Glutamatergic neuron (in vitro differentiated cells): ENCODE results near the gene TMED9. TPM values are rescaled to one million over a fixed set of nuclear protein-coding genes. Genes with fewer than 3 reads are reported as not detected.

Source experiments
- DNase-seq: peaks from one replicate; pipeline ENCODE4 v3.0.0; 2022
- H3K27ac Mint-ChIP-seq: one replicate; pipeline ENCODE4 v1.8.0; 2020; ENCODE audit warnings: mild to moderate bottlenecking, mixed read lengths, inconsistent platforms; ENCODE audit not compliant: unreplicated experiment
- H3K27me3 Mint-ChIP-seq: one replicate; pipeline ENCODE4 v1.8.0; 2020; ENCODE audit warnings: mild to moderate bottlenecking, moderate library complexity, mixed read lengths, inconsistent platforms; ENCODE audit not compliant: unreplicated experiment
- H3K36me3 Mint-ChIP-seq: one replicate; pipeline ENCODE4 v1.8.0; 2020; ENCODE audit warnings: mild to moderate bottlenecking, mixed read lengths, inconsistent platforms; ENCODE audit not compliant: unreplicated experiment
- H3K4me1 Mint-ChIP-seq: one replicate; pipeline ENCODE4 v1.8.0; 2020; ENCODE audit warnings: mild to moderate bottlenecking, low read depth, mixed read lengths, inconsistent platforms; ENCODE audit not compliant: unreplicated experiment
- H3K4me3 Mint-ChIP-seq: one replicate; pipeline ENCODE4 v1.8.0; 2020; ENCODE audit warnings: mild to moderate bottlenecking, mixed read lengths, inconsistent platforms; ENCODE audit not compliant: unreplicated experiment
- H3K9me3 Mint-ChIP-seq: one replicate; pipeline ENCODE4 v1.8.0; 2020; ENCODE audit warnings: mild to moderate bottlenecking, moderate library complexity, mixed read lengths, inconsistent platforms; ENCODE audit not compliant: unreplicated experiment
- total RNA-seq: library from RNA; stranded (reverse); fragmentation: NEBNext Ultra II Directional; extraction: Animal tissue kit (Norgen Biotek cat#: 25700); gene quantifications from one replicate; pipeline ENCODE4 v1.2.1, GENCODE V29; 2021; ENCODE audit not compliant: unreplicated experiment
- TF ChIP-seq, protein P1 (sequence below): fragments of 200-600 bp; sonication (generic); IDR thresholded peaks from one replicate; pipeline ENCODE4 v1.5.0; 2021; ENCODE audit not compliant: partially characterized antibody, unreplicated experiment

TMED9 gene
- total RNA-seq, 1 donor from 2014 or later, result 94.6 TPM

GRCh38 chr5:177605078-177605477 lies 13.1 kb downstream of the TMED9 start:
- no peak overlapping the region for H3K4me3 Mint-ChIP-seq

DNA sequence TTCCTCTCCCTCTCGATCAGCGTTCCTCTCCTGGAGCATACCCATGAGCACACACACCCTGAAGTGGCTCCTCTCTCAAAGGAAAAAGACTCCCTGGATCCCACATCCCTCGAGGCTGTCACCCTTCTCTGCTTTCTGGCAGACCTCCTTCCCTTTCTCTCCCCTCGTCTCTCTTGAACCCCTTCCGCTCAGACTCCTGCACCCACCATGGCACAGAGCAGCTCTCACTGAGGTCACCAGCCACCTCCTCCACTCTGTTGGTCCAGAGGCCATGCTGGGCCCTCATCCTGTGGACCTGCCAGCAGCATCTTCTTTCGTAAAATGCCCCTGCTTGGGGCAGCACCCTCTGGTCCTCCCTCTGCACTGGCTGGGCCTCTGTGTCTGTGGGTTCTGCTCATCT lies 13.7 kb downstream of the TMED9 start:
- Mint-ChIP-seq H3K27ac (no peak overlapping the region), H3K4me1 (peaks cover 6% of the 10 kb centered on the region), H3K36me3 (no peaks in the 10 kb centered on the region), H3K4me3 (no peak overlapping the region), H3K9me3 (peaks cover 6% of the 10 kb centered on the region), H3K27me3 (peaks cover 12% of the 10 kb centered on the region)
- DNase-seq, result no peak
- TF ChIP-seq, protein P1, sequence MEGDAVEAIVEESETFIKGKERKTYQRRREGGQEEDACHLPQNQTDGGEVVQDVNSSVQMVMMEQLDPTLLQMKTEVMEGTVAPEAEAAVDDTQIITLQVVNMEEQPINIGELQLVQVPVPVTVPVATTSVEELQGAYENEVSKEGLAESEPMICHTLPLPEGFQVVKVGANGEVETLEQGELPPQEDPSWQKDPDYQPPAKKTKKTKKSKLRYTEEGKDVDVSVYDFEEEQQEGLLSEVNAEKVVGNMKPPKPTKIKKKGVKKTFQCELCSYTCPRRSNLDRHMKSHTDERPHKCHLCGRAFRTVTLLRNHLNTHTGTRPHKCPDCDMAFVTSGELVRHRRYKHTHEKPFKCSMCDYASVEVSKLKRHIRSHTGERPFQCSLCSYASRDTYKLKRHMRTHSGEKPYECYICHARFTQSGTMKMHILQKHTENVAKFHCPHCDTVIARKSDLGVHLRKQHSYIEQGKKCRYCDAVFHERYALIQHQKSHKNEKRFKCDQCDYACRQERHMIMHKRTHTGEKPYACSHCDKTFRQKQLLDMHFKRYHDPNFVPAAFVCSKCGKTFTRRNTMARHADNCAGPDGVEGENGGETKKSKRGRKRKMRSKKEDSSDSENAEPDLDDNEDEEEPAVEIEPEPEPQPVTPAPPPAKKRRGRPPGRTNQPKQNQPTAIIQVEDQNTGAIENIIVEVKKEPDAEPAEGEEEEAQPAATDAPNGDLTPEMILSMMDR, result no peak

More at GRCh38 chr5:177605078-177605477, 13.1 kb downstream of the TMED9 start:
- H3K27ac Mint-ChIP-seq, result peak overlapping the region; percentile 64
- TF ChIP-seq, protein P1, result no peak
- H3K9me3 Mint-ChIP-seq, result peaks cover 6% of the 10 kb centered on the region
- H3K4me1 Mint-ChIP-seq, result peaks cover 9% of the 10 kb centered on the region
- DNase-seq, result no peak
- H3K36me3 Mint-ChIP-seq, result no peaks in the 10 kb centered on the region
- peaks cover 15% of the 10 kb centered on the region for H3K27me3 Mint-ChIP-seq

DNA sequence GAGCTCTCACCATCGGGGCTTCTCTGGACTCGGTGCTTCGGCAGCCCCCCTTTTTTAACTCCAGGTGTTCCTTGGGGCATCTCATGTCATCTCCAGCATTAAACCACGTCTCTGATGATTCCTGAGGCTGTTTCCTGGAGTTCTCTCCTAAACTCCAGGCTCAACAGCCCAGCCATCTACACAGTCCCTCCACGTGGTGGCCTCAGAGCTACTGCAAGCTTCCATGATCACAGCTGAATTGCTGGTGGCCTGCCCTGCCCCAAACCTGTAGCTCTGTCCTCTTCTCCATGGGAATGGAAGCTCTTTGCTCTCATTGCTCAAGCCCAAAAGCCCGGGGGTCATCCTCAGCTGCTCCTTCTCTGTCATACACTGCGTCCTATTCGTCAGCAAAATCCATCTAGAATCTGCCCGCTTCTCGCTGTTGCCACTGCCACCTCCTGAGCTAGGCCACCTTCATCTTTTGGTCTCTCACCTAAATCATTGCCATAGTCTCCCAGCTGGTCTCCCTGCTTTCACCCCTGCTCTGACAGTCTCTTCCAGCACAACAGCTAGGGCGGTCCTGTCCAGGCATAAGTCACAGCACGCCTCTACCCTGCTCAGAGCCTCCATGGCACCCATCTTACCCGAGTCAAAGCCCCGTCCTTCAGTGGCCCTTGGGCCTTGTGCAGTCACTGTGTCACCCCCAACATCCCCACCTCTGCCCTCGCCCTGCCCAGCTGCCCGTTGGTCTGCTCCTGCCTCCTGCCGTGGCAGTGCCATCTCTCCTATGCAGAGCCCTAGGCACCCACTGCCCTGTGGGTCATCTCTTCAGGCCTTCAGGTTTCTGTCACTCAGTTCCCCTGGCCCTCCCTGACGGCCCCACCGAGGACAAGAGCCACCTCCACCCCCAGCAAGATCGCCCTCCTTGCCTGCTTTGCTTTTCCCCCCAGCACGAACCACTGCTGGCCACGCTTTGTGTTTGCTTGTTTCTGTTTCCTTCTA lies 14.4 kb downstream of the TMED9 start:
- DNase-seq, result no peak
- Mint-ChIP-seq H3K9me3 (peaks cover 2% of the 10 kb centered on the region), H3K36me3 (no peaks in the 10 kb centered on the region), H3K4me3 (no peak overlapping the region), H3K27me3 (peaks cover 8% of the 10 kb centered on the region), H3K27ac (no peak overlapping the region), H3K4me1 (peaks cover 3% of the 10 kb centered on the region)
- TF ChIP-seq, protein P1, result no peak

DNA sequence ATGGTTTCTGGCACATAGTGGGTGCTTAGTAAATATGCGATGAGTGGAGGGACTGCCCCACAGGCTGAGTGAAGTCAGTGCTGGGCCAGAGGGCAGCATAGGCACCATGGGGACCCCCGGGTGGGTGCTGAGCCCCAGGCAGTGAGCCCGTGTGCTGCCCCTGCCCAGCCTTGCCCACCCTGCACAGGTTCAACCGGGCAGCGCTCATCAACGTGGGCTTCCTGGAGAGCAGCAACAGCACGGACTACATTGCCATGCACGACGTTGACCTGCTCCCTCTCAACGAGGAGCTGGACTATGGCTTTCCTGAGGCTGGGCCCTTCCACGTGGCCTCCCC lies 15.1 kb downstream of the TMED9 start:
- Mint-ChIP-seq H3K27ac (no peak overlapping the region), H3K4me1 (peaks cover 3% of the 10 kb centered on the region), H3K27me3 (peaks cover 9% of the 10 kb centered on the region), H3K4me3 (no peak overlapping the region), H3K36me3 (no peaks in the 10 kb centered on the region), H3K9me3 (peaks cover 2% of the 10 kb centered on the region)
- no peak for DNase-seq
- TF ChIP-seq, protein P1, result no peak
